HepG2 (cell line): Measurements from ENCODE around the gene ITGAV. TPM values are rescaled to one million over a fixed set of nuclear protein-coding genes. Genes with fewer than 3 reads are reported as not detected.

Experiments used
- ZNF512B ChIP-seq: sonication (generic); formaldehyde crosslinking; IDR thresholded peaks from 2 replicates; pipeline ENCODE4 v1.5.1; 2020; ENCODE audit warnings: missing genetic modification reagents, mild to moderate bottlenecking, borderline replicate concordance
- ZNF646 ChIP-seq: sonication (generic); formaldehyde crosslinking; IDR thresholded peaks from 2 replicates; pipeline ENCODE4 v1.9.0; 2021; ENCODE audit warnings: mild to moderate bottlenecking, missing genetic modification reagents
- ZNF740 ChIP-seq: sonication (generic); formaldehyde crosslinking; IDR thresholded peaks from 2 replicates; pipeline ENCODE4 v1.4.0; 2020; ENCODE audit warnings: missing genetic modification reagents
- polyA plus RNA-seq, 8 experiments: library from polyadenylated mRNA; depleted of rRNA in 3 of 8; stranded (reverse) in 7 of 8; unstranded in 1 of 8; fragments of >200 nt; fragmentation: Illumina TruSeq in 4 of 8; extraction: Trizol in 4 of 8; gene quantifications; 2 replicates each; pipeline versions ENCODE4 v1.2.1 to v1.2.3, GENCODE V29; 2011 to 2016; ENCODE audit warnings: low read depth in 4 of 8, missing spikeins in 1 of 8, mixed read lengths in 1 of 8; ENCODE audit not compliant: insufficient read depth in 1 of 8
- total RNA-seq, 5 experiments: library from RNA; depleted of rRNA; stranded (reverse); fragments of >200 nt; fragmentation: Illumina TruSeq; extraction: Trizol; gene quantifications; 2 replicates each; pipeline ENCODE4 v1.2.3, GENCODE V29; 2016; ENCODE audit warnings: low read depth in 1 of 5

ITGAV gene
- total and polyA plus RNA-seq, 2 of the 13 experiments (the other 11 are each of a cell fraction or from before 2014, with no cell fraction given), result 59.1 to 60.4 TPM

GRCh38 chr2:186717320-186718007, 127.6 kb downstream of the ITGAV start (continued):
- no peak for TF ChIP-seq ZNF740 (CRISPR knock-in tag)
- TF ChIP-seq ZNF512B (CRISPR knock-in tag), result no peak
- TF ChIP-seq ZNF646 (CRISPR knock-in tag), result no peak
